Measurements from ENCODE around the gene RPL36.

DNA sequence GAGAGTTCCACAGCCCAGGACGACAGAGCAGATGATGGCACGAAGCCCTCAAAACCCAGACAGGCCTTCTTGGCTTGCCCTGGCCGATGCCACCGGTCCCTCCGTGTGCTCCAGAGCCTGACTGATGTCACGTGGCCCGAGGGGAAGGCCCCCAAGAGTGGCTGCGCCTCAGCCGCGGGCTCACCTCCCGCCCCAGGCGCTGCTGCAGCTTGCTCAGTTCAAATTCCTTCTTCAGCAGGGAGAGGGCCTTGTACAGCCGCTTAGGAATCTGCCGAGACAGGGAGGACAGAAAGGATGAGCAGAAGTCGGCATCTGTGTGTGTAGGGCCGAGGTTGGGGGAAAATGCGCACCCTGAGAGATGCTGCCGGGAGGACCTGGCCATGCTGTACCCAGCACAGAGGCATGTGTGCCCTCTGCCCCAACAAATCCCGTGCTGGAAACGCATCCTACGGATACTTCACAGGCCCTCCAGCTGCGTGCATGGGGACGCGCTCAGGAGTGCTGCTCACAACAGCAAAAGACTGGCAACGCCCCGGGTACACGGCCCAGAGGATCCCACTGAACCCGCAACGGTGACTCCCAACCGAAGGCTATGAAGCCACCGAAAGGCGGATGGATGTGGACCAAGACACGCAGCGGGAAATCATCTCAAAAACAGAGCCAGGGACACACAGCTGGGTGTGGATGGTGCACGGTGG lies 16.9 kb downstream of the RPL36 start:
- TF ChIP-seq EP300 (IDR thresholded peaks at IDR 0.05) = no peak
- TF ChIP-seq POLR2AphosphoS5 (IDR thresholded peaks at IDR 0.05) = no peak
- TF ChIP-seq, protein P1, sequence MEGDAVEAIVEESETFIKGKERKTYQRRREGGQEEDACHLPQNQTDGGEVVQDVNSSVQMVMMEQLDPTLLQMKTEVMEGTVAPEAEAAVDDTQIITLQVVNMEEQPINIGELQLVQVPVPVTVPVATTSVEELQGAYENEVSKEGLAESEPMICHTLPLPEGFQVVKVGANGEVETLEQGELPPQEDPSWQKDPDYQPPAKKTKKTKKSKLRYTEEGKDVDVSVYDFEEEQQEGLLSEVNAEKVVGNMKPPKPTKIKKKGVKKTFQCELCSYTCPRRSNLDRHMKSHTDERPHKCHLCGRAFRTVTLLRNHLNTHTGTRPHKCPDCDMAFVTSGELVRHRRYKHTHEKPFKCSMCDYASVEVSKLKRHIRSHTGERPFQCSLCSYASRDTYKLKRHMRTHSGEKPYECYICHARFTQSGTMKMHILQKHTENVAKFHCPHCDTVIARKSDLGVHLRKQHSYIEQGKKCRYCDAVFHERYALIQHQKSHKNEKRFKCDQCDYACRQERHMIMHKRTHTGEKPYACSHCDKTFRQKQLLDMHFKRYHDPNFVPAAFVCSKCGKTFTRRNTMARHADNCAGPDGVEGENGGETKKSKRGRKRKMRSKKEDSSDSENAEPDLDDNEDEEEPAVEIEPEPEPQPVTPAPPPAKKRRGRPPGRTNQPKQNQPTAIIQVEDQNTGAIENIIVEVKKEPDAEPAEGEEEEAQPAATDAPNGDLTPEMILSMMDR (IDR thresholded peaks at IDR 0.05) = no peak
- no peak for TF ChIP-seq POLR2A (IDR thresholded peaks at IDR 0.05)

Data from upper lobe of left lung (tissue), 4 donors.